GM18951 (cell line): Measurements from ENCODE around the gene THAP11.

Experiments
- POLR2A ChIP-seq: IDR thresholded peaks from 4 replicates; pipeline ENCODE4 v1.6.1; 2011; ENCODE audit warnings: mild to moderate bottlenecking; ENCODE audit not compliant: insufficient read length, insufficient read depth; ENCODE audit errors: extremely low read depth
- in situ Hi-C: fragments of 300-500 bp; cut with MboI; formaldehyde crosslinking; loops from one replicate; pipeline ENCODE4 v1.12.0; 2022; ENCODE audit warnings: low sequenced_read_pairs, mixed read lengths, inconsistent platforms; ENCODE audit not compliant: unreplicated experiment

Gene THAP11

DNA sequence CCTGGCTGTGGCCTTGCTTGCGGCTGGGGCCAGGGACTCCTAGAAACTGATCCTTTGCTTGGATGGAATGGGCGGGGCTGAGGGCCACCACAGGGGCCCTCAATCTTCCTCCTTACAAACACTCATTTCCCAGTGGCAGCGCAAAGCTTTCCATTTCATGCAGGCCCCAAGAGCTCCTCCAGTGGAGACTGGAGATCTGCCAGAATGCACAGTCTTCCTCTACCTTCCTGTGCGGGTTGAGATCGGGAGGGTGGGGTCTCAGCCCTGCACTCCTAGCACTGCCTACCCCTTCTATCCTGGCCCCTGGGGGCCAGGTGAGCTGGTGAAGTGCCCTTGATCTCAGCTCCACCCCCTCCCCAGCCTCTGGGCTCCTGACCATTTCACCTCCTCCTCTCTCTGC, 44.3 kb downstream of the THAP11 start:
- TF ChIP-seq POLR2A: no peak
- in situ Hi-C loops: no loop called here

GRCh38 chr16:67888331-67888730, 46.2 kb downstream of the THAP11 start:
- in situ Hi-C loops: no loop called here

DNA sequence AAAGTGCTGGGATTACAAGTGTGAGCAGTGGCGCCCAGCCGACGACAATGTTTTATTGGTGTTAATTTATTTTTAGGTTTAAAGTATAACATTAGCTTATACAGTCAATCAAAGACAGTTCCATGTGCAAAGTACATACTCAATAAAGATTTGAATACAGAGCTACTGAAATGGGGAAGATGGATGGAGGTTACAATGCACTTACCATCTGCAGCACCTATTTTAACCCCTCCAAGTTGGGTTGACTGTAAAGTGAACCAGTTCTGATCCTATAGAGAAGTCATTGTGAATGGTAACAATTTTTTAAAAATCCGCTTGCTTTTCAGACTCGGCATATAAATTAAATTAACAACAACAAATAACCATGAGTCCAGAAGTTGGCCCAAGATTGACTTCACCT, 50.3 kb downstream of the THAP11 start:
- TF ChIP-seq POLR2A: no peak
- in situ Hi-C loops: no loop called here

More at GRCh38 chr16:67888331-67888730, 46.2 kb downstream of the THAP11 start:
- TF ChIP-seq POLR2A: no peak

DNA sequence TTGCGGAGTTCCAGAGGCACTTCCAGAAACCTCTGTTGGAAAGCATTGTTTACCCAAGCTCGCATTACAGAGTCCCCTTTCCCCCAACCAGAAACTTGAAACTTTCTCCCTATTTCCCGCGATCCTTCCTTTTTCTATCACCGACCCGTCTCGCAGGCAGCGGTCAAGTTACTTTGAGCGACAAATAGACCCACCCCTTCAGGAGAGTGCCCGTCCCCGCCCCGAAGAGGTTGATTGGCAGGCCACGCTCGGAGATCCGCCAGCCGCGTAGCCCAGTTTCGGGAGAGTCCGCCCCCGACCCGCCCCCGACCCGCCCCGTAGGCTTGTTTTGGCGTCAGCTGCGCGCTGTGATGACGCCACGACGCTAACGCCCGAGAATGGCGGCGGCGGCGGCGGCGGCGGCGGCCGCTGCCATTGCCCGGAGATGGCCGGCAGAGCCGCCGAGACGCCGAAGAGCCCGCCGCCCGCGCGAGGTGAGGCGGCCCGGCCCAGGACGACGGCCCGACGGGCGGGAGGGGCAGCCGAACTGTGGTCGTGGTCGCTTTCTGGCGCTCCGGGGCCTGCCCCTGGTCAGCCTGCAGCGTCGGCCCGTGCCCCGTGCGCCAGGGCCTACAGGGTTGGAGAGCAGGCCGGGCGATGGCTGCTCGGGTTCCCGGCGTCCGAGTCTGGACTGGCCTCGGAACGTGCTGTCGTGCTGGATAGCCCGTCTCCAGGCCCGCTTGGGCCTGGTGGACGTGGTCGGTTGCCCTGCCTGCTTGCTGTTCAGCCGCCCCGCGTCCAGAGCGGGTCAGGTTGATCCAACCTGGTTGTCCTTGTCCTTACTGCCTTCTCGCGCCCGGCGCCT, 51.0 kb downstream of the THAP11 start, which contains the start of gene PSKH1:
PSKH1 (plus strand) TSS at position 356 of the 844 bp plus-strand sequence. CDS start 15,496 bp downstream, outside the sequence.
- in situ Hi-C loops: no loop called here
- peak; percentile 86 for TF ChIP-seq POLR2A
